ENCODE results near the gene FKBP5.

Gene FKBP5

GRCh38 chr6:35668744-35669450 lies 19.8 kb downstream of the FKBP5 start:
- in situ Hi-C loops (cut with MboI; ENCODE audit: low sequenced_read_pairs), result no loop called here

- in situ Hi-C loops (cut with MboI; ENCODE audit: low sequenced_read_pairs), result no loop called here
Observed at GRCh38 chr6:35668096-35668495, 20.6 kb downstream of the FKBP5 start.

GRCh38 chr6:35665573-35665972 lies 23.1 kb downstream of the FKBP5 start:
- in situ Hi-C loops (cut with MboI; ENCODE audit: low sequenced_read_pairs), result no loop called here

GRCh38 chr6:35664945-35665344 lies 23.8 kb downstream of the FKBP5 start:
- in situ Hi-C loops (cut with MboI; ENCODE audit: low sequenced_read_pairs), result no loop called here

- in situ Hi-C loops (cut with MboI; ENCODE audit: low sequenced_read_pairs), result no loop called here
Observed at GRCh38 chr6:35663447-35664235, 25.1 kb downstream of the FKBP5 start.

- in situ Hi-C loops (cut with MboI; ENCODE audit: low sequenced_read_pairs), result no loop called here
Observed at GRCh38 chr6:35662999-35663398, 25.7 kb downstream of the FKBP5 start.

GRCh38 chr6:35654883-35655282 lies 33.8 kb downstream of the FKBP5 start:
- in situ Hi-C loops (cut with MboI; ENCODE audit: low sequenced_read_pairs), result no loop called here

- in situ Hi-C loops (cut with MboI; ENCODE audit: low sequenced_read_pairs), result no loop called here
Observed at GRCh38 chr6:35651244-35651643, 37.5 kb downstream of the FKBP5 start.

GRCh38 chr6:35650015-35650414 lies 38.7 kb downstream of the FKBP5 start:
- in situ Hi-C loops (cut with MboI; ENCODE audit: low sequenced_read_pairs), result no loop called here

- in situ Hi-C loops (cut with MboI; ENCODE audit: low sequenced_read_pairs), result no loop called here
Observed at GRCh38 chr6:35648203-35648602, 40.5 kb downstream of the FKBP5 start.

GRCh38 chr6:35647400-35647799 lies 41.3 kb downstream of the FKBP5 start:
- in situ Hi-C loops (cut with MboI; ENCODE audit: low sequenced_read_pairs), result no loop called here

GRCh38 chr6:35643162-35643535 lies 45.6 kb downstream of the FKBP5 start:
- in situ Hi-C loops (cut with MboI; ENCODE audit: low sequenced_read_pairs), result no loop called here

- in situ Hi-C loops (cut with MboI; ENCODE audit: low sequenced_read_pairs), result no loop called here
Observed at GRCh38 chr6:35642471-35643161, 46.1 kb downstream of the FKBP5 start.

- in situ Hi-C loops (cut with MboI; ENCODE audit: low sequenced_read_pairs), result no loop called here
Observed at GRCh38 chr6:35640017-35640664, 48.6 kb downstream of the FKBP5 start.

- in situ Hi-C loops (cut with MboI; ENCODE audit: low sequenced_read_pairs), result no loop called here
Observed at GRCh38 chr6:35638679-35639078, 50.0 kb downstream of the FKBP5 start.

- in situ Hi-C loops (cut with MboI; ENCODE audit: low sequenced_read_pairs), result no loop called here
Observed at GRCh38 chr6:35637911-35638310, 50.8 kb downstream of the FKBP5 start.

- in situ Hi-C loops (cut with MboI; ENCODE audit: low sequenced_read_pairs), result no loop called here
Observed at GRCh38 chr6:35635601-35636597, 52.8 kb downstream of the FKBP5 start.

GRCh38 chr6:35634316-35634715 lies 54.4 kb downstream of the FKBP5 start:
- in situ Hi-C loops (cut with MboI; ENCODE audit: low sequenced_read_pairs), result no loop called here

- in situ Hi-C loops (cut with MboI; ENCODE audit: low sequenced_read_pairs), result no loop called here
Observed at GRCh38 chr6:35633579-35634089, 55.1 kb downstream of the FKBP5 start.

- in situ Hi-C loops (cut with MboI; ENCODE audit: low sequenced_read_pairs), result no loop called here
Observed at GRCh38 chr6:35629876-35630378, 58.8 kb downstream of the FKBP5 start.
